ENCODE results near the gene LYRM4. TPM values are rescaled to one million over a fixed set of nuclear protein-coding genes. Genes with fewer than 3 reads are reported as not detected.

Gene LYRM4
- total and polyA plus RNA-seq, 2 experiments from 2014 or later, result 51.0 to 62.0 TPM

DNA sequence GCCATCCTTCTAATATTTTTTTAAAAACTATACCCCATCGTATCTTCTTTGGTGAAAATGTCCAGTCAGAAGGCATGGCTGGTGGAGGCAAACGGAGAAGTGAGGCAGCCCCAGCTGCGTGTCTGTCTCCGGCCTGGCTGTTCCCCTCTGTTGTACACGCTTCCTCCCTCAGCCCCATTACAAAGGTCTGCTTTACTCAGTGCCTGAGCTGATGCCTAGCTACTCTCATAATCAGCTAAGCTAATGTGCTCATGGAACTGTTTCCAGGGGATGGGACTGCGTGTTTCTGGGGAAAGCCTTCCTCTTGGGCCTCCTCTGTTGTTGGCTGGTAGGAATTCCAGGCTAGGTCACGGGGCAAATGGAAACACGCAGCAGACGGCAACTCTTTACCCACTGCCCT, 108.3 kb downstream of the LYRM4 start:
- Histone ChIP-seq H3K4me2 (no peak overlapping the region), H3F3A (replicated peaks; ENCODE audit: low read depth) (no peaks in the 10 kb centered on the region), H3K36me3 (ENCODE audit: insufficient read depth) (no peaks in the 10 kb centered on the region), H3K4me3 (no peak overlapping the region), H3K9me2 (ENCODE audit: insufficient read depth) (no peaks in the 10 kb centered on the region), H3K27me3 (ENCODE audit: insufficient read depth) (no peaks in the 10 kb centered on the region), H3K79me2 (replicated peaks; ENCODE audit: insufficient read depth) (no peaks in the 10 kb centered on the region; the same call in 1 of the 2 replicates), H3K4me1 (ENCODE audit: insufficient read depth) (no peaks in the 10 kb centered on the region), H3K27ac (ENCODE audit: low read depth) (no peak overlapping the region), H2AFZ (no peak overlapping the region), H4K20me1 (replicated peaks; ENCODE audit: insufficient read depth) (peaks cover 32% of the 10 kb centered on the region)
- no peak for DNase-seq (ENCODE audit: low spot score)
- H3K4me3 Mint-ChIP-seq, result no peak overlapping the region
- H3K9me3 Mint-ChIP-seq, result no peaks in the 10 kb centered on the region; the same call in 2 of the 3 replicates
- peaks cover 2% of the 10 kb centered on the region for H3K27me3 Mint-ChIP-seq (ENCODE audit: insufficient read depth, low read depth, poor library complexity)
- H3K27ac Mint-ChIP-seq, result no peak overlapping the region
- H3K36me3 Mint-ChIP-seq (ENCODE audit: low read depth), result no peaks in the 10 kb centered on the region
- no peak for TF ChIP-seq CREB1 (CRISPR knock-in tag; IDR thresholded peaks at IDR 0.05; ENCODE audit: low read depth)
- no peak for TF ChIP-seq ZNF462 (CRISPR knock-in tag; IDR thresholded peaks at IDR 0.05)
- no peak for TF ChIP-seq JUNB (IDR thresholded peaks at IDR 0.05; ENCODE audit: unreplicated experiment)
- no peak for TF ChIP-seq REST (IDR thresholded peaks at IDR 0.05; ENCODE audit: unreplicated experiment)
- no peak for TF ChIP-seq POLR2AphosphoS5 (IDR thresholded peaks at IDR 0.05; ENCODE audit: low read depth)
- no peak for TF ChIP-seq ZNF114 (CRISPR knock-in tag; IDR thresholded peaks at IDR 0.05)
- no peak for TF ChIP-seq EZH2 (IDR thresholded peaks at IDR 0.05; ENCODE audit: low read depth, unreplicated experiment)
- TF ChIP-seq EZH2phosphoT487 (IDR thresholded peaks at IDR 0.05; ENCODE audit: unreplicated experiment), result no peak
- no peak for TF ChIP-seq ZNF331 (CRISPR knock-in tag; IDR thresholded peaks at IDR 0.05; ENCODE audit: low read depth)
- no peak for TF ChIP-seq NANOG (IDR thresholded peaks at IDR 0.05; ENCODE audit: borderline replicate concordance)
- TF ChIP-seq, protein P1, sequence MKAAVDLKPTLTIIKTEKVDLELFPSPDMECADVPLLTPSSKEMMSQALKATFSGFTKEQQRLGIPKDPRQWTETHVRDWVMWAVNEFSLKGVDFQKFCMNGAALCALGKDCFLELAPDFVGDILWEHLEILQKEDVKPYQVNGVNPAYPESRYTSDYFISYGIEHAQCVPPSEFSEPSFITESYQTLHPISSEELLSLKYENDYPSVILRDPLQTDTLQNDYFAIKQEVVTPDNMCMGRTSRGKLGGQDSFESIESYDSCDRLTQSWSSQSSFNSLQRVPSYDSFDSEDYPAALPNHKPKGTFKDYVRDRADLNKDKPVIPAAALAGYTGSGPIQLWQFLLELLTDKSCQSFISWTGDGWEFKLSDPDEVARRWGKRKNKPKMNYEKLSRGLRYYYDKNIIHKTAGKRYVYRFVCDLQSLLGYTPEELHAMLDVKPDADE (IDR thresholded peaks at IDR 0.05), result no peak
- H3K4me1 Mint-ChIP-seq, result no peaks in the 10 kb centered on the region
- ATAC-seq, result no peak
